ENCODE measurements around the gene NR2C2. TPM values are rescaled to one million over a fixed set of nuclear protein-coding genes. Genes with fewer than 3 reads are reported as not detected.

NR2C2 gene
- total and polyA plus RNA-seq, 2 of the 13 experiments (the other 11 are each of a cell fraction or from before 2014, with no cell fraction given): 7.8 to 11.8 TPM

- ATAC-seq (no peak), DNase-seq (ENCODE audit: low spot score) (no peak), FAIRE-seq (no peak)
- no TSS peak for BruUV-seq (replicated peaks)
- H3K4me1 ChIP-seq (ENCODE audit: insufficient read depth, low read length): peaks cover 34% of the 10 kb centered on the region
- H4K20me1 ChIP-seq (ENCODE audit: insufficient read depth, low read length): no peaks in the 10 kb centered on the region
- POLR2A ChIA-PET: no interaction called here
- H3K4me3 ChIP-seq (replicated peaks in 1 of 3; ENCODE audit: insufficient read depth in 1 of 3, low read depth in 2 of 3, low read length in 3 of 3): no peak overlapping the region
- H3K9ac ChIP-seq (ENCODE audit: insufficient read depth, low read depth, low read length): no peak overlapping the region
- H3K9me3 ChIP-seq (ENCODE audit: low read length): peaks cover 9% of the 10 kb centered on the region; the same call in 1 of the 2 replicates
- CTCF ChIA-PET (ENCODE audit: low intra/inter-chr PET ratio, low total read pairs): no interaction called here
- no peak for TF ChIP-seq RFXAP (CRISPR knock-in tag; IDR thresholded peaks at IDR 0.05; ENCODE audit: borderline replicate concordance)
- no peak for TF ChIP-seq BCL3 (CRISPR knock-in tag; IDR thresholded peaks at IDR 0.05)
- TF ChIP-seq CENPX (CRISPR knock-in tag; IDR thresholded peaks at IDR 0.05): no peak
- TF ChIP-seq ARID2 (CRISPR knock-in tag; IDR thresholded peaks at IDR 0.05; ENCODE audit: borderline replicate concordance): no peak
- TF ChIP-seq ZNF136 (CRISPR knock-in tag; IDR thresholded peaks at IDR 0.05; ENCODE audit: low read depth): no peak
- no peak for TF ChIP-seq PAXIP1 (CRISPR knock-in tag; conservative IDR thresholded peaks at IDR 0.05)
- no peak for TF ChIP-seq SUZ12 (IDR thresholded peaks at IDR 0.05; ENCODE audit: low read depth, low read length)
- no peak for TF ChIP-seq ZNF138 (CRISPR knock-in tag; IDR thresholded peaks at IDR 0.05; ENCODE audit: low read depth)
- TF ChIP-seq ZNF775 (CRISPR knock-in tag; IDR thresholded peaks at IDR 0.05; ENCODE audit: borderline replicate concordance): no peak
- TF ChIP-seq CENPBD1 (CRISPR knock-in tag; IDR thresholded peaks at IDR 0.05; ENCODE audit: borderline replicate concordance, low read depth): no peak
- no peak for TF ChIP-seq HOXA3 (CRISPR knock-in tag; IDR thresholded peaks at IDR 0.05)
- TF ChIP-seq GMEB2 (CRISPR knock-in tag; IDR thresholded peaks at IDR 0.05; ENCODE audit: low read depth): no peak
- no peak for TF ChIP-seq SAP130 (CRISPR knock-in tag; IDR thresholded peaks at IDR 0.05; ENCODE audit: low read depth)
- no peak for TF ChIP-seq NCOA5 (CRISPR knock-in tag; IDR thresholded peaks at IDR 0.05)
- no peak for TF ChIP-seq TARDBP (CRISPR knock-in tag; IDR thresholded peaks at IDR 0.05)
- TF ChIP-seq ZNF761 (CRISPR knock-in tag; conservative IDR thresholded peaks at IDR 0.05): no peak
- no peak for TF ChIP-seq ZNF740 (CRISPR knock-in tag; IDR thresholded peaks at IDR 0.05)
- TF ChIP-seq ZNF260 (CRISPR knock-in tag; IDR thresholded peaks at IDR 0.05; ENCODE audit: borderline replicate concordance, low read depth): no peak
- no peak for TF ChIP-seq ESRRA (CRISPR knock-in tag; IDR thresholded peaks at IDR 0.05; ENCODE audit: low read depth)
- TF ChIP-seq HOXA7 (CRISPR knock-in tag; IDR thresholded peaks at IDR 0.05): no peak
- no peak overlapping the region for H3K27ac ChIP-seq (ENCODE audit: extremely low read length, insufficient read depth, low read length)
- no peaks in the 10 kb centered on the region for H3K79me2 ChIP-seq (ENCODE audit: insufficient read depth, low read length)
- no peak overlapping the region for H3K4me2 ChIP-seq (ENCODE audit: low read depth, low read length)
- no peak overlapping the region for H2AFZ ChIP-seq (ENCODE audit: low read length)
- 33% methylated on average over 3 of the region's 7 CpGs for WGBS (ENCODE audit: low lambda C conversion rate)
- in situ Hi-C loops (cut with HindIII; ENCODE audit: extremely low pct_ligation_motif_present, low pct_unique_long_range_greater_than_20kb) (no loop called here), intact Hi-C loops (cut with micrococcal nuclease; ENCODE audit: unreplicated experiment) (no loop called here)
- H3K27me3 ChIP-seq (ENCODE audit: control insufficient read depth in 1 of 2, insufficient read depth in 2 of 2, low read length in 2 of 2): peaks cover 0 to 4% of the 10 kb centered on the region in 2 experiments; a peak in 2 of 5 replicates
- H3K36me3 ChIP-seq (replicated peaks in 1 of 2; ENCODE audit: control insufficient read depth in 1 of 2, insufficient read depth in 2 of 2, low read length in 2 of 2): no peaks in the 10 kb centered on the region
Observed at GRCh38 chr3:14902719-14903118, 44.7 kb upstream of the NR2C2 start.
